SK-N-SH (cell line): Measurements from ENCODE around the gene KRT13. TPM values are rescaled to one million over a fixed set of nuclear protein-coding genes. Genes with fewer than 3 reads are reported as not detected.

Experiments
- CTCF ChIA-PET: fragments of 300-600, 350-600 bp; formaldehyde crosslinking; extraction: SDS; loops from one replicate; lab custom pipeline; 2021; lab: Yijun Ruan, JAX
- POLR2A ChIA-PET: fragments of 350-600 bp; sonication (Branson Sonifier 250); formaldehyde crosslinking; extraction: SDS; loops from one replicate; lab custom pipeline; 2020; ENCODE audit warnings: antibody characterized with exemption, inconsistent platforms; lab: Yijun Ruan, JAX
- DNase-seq: peaks from one replicate; pipeline ENCODE4 v3.0.0; 2012
- H2AFZ ChIP-seq: fragments of 200-600 bp; sonication (generic); 2 replicates; pipeline ENCODE4 v1.8.1; 2016; ENCODE audit warnings: antibody characterized with exemption, mild to moderate bottlenecking, low read depth
- H3F3A ChIP-seq: fragments of 200-600 bp; sonication (generic); replicated peaks from 2 replicates; pipeline ENCODE3; 2016; ENCODE audit warnings: antibody characterized with exemption, mild to moderate bottlenecking; ENCODE audit not compliant: insufficient read depth
- H3K27ac ChIP-seq, 2 experiments: fragments of 200-500 bp in 1 of 2; fragments of 200-600 bp in 1 of 2; sonication (Bioruptor generic) in 1 of 2; sonication (generic), shearing (Covaris generic) in 1 of 2; 2 replicates each; pipeline versions ENCODE4 v1.5.1 to v1.6.1; 2014 to 2016; ENCODE audit warnings: low read depth in 2 of 2, inconsistent platforms in 1 of 2, low read length in 1 of 2, mild to moderate bottlenecking in 1 of 2, mixed read lengths in 1 of 2
- H3K27me3 ChIP-seq: fragments of 200-600 bp; sonication (generic), shearing (Covaris generic); 2 replicates; pipeline ENCODE4 v1.6.1; 2016; ENCODE audit warnings: mixed run types; ENCODE audit not compliant: insufficient read depth
- H3K36me3 ChIP-seq, 2 experiments: fragments of 200-500 bp in 1 of 2; fragments of 200-600 bp in 1 of 2; sonication (Bioruptor generic) in 1 of 2; sonication (generic) in 1 of 2; replicated peaks in 1 of 2; 2 replicates each; pipeline versions ENCODE3 to v1.5.1; 2014 to 2016; ENCODE audit warnings: low read length in 1 of 2, mild to moderate bottlenecking in 1 of 2; ENCODE audit not compliant: insufficient read depth in 2 of 2, control insufficient read depth in 1 of 2
- H3K4me1 ChIP-seq, 2 experiments: fragments of 200-500 bp in 1 of 2; fragments of 200-600 bp in 1 of 2; sonication (Bioruptor generic) in 1 of 2; sonication (generic), shearing (Covaris generic) in 1 of 2; 2 replicates each; pipeline versions ENCODE4 v1.5.1 to v1.6.1; 2014 to 2016; ENCODE audit warnings: low read depth in 1 of 2, low read length in 1 of 2, mixed run types in 1 of 2; ENCODE audit not compliant: insufficient read depth in 2 of 2, control insufficient read depth in 1 of 2
- H3K4me2 ChIP-seq: fragments of 200-600 bp; sonication (generic), shearing (Covaris generic); 2 replicates; pipeline ENCODE4 v1.6.1; 2017; ENCODE audit warnings: mixed run types
- H3K4me3 ChIP-seq, 2 experiments: fragments of 200-500 bp in 1 of 2; fragments of 200-600 bp in 1 of 2; sonication (Bioruptor generic) in 1 of 2; sonication (generic), shearing (Covaris generic) in 1 of 2; 2 replicates each; pipeline versions ENCODE4 v1.5.1 to v1.8.1; 2014 to 2016; ENCODE audit warnings: low read depth in 2 of 2, inconsistent platforms in 1 of 2, low read length in 1 of 2, mild to moderate bottlenecking in 1 of 2, mixed read lengths in 1 of 2, moderate library complexity in 1 of 2
- H3K79me2 ChIP-seq: fragments of 200-600 bp; sonication (generic); 2 replicates; pipeline ENCODE4 v1.8.1; 2017; ENCODE audit warnings: mild to moderate bottlenecking; ENCODE audit not compliant: insufficient read depth
- H3K9ac ChIP-seq: fragments of 200-600 bp; sonication (generic); 2 replicates; pipeline ENCODE4 v1.6.1; 2017; ENCODE audit warnings: mixed run types
- H3K9me2 ChIP-seq: fragments of 200-600 bp; sonication (generic); 2 replicates; pipeline ENCODE4 v1.6.1; 2017; ENCODE audit warnings: mixed run types
- H3K9me3 ChIP-seq: fragments of 200-600 bp; sonication (generic); 2 replicates; pipeline ENCODE4 v1.6.1; 2017; ENCODE audit warnings: mixed run types, mild to moderate bottlenecking, moderate library complexity
- H4K20me1 ChIP-seq: fragments of 200-600 bp; sonication (generic); 2 replicates; pipeline ENCODE4 v1.6.1; 2017; ENCODE audit warnings: mild to moderate bottlenecking, mixed run types; ENCODE audit not compliant: insufficient read depth
- FOXJ3 ChIP-seq: sonication (generic); formaldehyde crosslinking; IDR thresholded peaks from 2 replicates; pipeline ENCODE4 v1.5.1; 2020; ENCODE audit warnings: mild to moderate bottlenecking, missing genetic modification reagents
- RAD21 ChIP-seq: IDR thresholded peaks from 2 replicates; pipeline ENCODE4 v1.6.1; 2012; ENCODE audit warnings: mild to moderate bottlenecking, low read length
- RXRA ChIP-seq: IDR thresholded peaks from 2 replicates; pipeline ENCODE4 v1.4.0; 2012; ENCODE audit warnings: low read depth, mild to moderate bottlenecking, borderline replicate concordance
- TAF1 ChIP-seq: IDR thresholded peaks from 2 replicates; pipeline ENCODE4 v1.6.1; 2012; ENCODE audit warnings: low read depth, mild to moderate bottlenecking, low read length, moderate library complexity, borderline replicate concordance
- TCF12 ChIP-seq: IDR thresholded peaks from 2 replicates; pipeline ENCODE4 v1.4.0; 2012
- WGBS: methylation state at CpG from one replicate; pipeline ENCODE4 v1.1.6; 2017; ENCODE audit warnings: low lambda C conversion rate; 5-methylcytosine and 5-hydroxymethylcytosine counted together
- polyA plus RNA-seq, 3 experiments: library from polyadenylated mRNA; depleted of rRNA; stranded (reverse); fragments of >200 nt; gene quantifications; 2 replicates each; pipeline ENCODE4 v1.2.3, GENCODE V29; 2012
- small RNA-seq, 7 experiments: library from RNA; depleted of rRNA; stranded (forward); fragments of <200 nt; gene quantifications; one replicate each; pipeline ENCODE3, GENCODE V24; 2012
- TF ChIP-seq, protein P1 (sequence below): IDR thresholded peaks from 2 replicates; pipeline ENCODE4; 2012

KRT13 gene
- polyA plus RNA-seq, 1 of the 3 experiments (the other 2 are of a cell fraction), result 0.39 TPM

DNA sequence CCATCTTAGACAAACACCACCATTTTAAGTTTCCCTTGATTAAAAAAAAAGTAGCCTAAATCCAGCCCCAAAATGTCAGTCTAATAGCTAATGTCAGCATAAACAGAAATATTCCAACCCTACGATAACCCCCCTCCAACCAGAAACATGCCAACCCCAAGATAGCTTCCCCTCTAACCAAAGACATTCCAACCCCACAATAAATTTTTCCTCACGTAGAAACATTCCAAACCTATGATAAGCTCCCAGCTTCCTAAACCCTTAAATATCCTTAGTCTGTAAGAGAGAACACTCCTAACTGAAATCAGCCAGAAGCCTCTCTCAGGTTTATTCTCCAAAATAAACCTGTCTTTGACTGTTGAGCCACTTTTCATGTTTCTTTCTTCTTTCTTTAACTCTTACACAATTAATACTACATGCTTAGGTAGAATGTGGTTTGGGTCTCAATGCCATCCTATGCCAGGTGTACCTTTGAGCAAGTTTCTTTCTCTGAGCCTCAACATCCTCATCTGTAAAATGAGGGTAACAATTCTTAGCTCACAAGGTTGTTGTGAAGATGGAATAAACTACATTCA lies 54.2 kb downstream of the KRT13 start:
- H3K9ac ChIP-seq, result no peak overlapping the region
- H3K9me3 ChIP-seq, result no peaks in the 10 kb centered on the region; the same call in 1 of the 2 replicates
- no peaks in the 10 kb centered on the region for H3K79me2 ChIP-seq
- no peaks in the 10 kb centered on the region for H3K4me1 ChIP-seq
- H3K36me3 ChIP-seq, result no peaks in the 10 kb centered on the region
- no peaks in the 10 kb centered on the region for H3K9me2 ChIP-seq
- no peaks in the 10 kb centered on the region for H4K20me1 ChIP-seq
- peaks cover 9% of the 10 kb centered on the region for H3F3A ChIP-seq
- no peak overlapping the region for H3K4me2 ChIP-seq
- H2AFZ ChIP-seq, result no peak overlapping the region
- 36% methylated on average over 2 of the region's 2 CpGs for WGBS
- TF ChIP-seq FOXJ3 (CRISPR knock-in tag) (no peak), TCF12 (no peak), RXRA (no peak), RAD21 (no peak), TAF1 (no peak)
- TF ChIP-seq, protein P1, sequence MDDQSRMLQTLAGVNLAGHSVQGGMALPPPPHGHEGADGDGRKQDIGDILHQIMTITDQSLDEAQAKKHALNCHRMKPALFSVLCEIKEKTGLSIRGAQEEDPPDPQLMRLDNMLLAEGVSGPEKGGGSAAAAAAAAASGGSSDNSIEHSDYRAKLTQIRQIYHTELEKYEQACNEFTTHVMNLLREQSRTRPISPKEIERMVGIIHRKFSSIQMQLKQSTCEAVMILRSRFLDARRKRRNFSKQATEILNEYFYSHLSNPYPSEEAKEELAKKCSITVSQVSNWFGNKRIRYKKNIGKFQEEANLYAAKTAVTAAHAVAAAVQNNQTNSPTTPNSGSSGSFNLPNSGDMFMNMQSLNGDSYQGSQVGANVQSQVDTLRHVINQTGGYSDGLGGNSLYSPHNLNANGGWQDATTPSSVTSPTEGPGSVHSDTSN, result no peak
- TF ChIP-seq, all 33 proteins: peak for 0
- Histone ChIP-seq H3K27me3 (no peaks in the 10 kb centered on the region), H3K4me3 (no peak overlapping the region), H3K27ac (no peak overlapping the region)
- ChIA-PET CTCF (interaction anchor here (1.2 kb wide), 1 partner anchor 10 kb away, joined by 3 read pairs; no protein-coding TSS in a partner anchor), POLR2A (no interaction called here)
- no peak for DNase-seq

Small RNA genes within 50 kb of the gene (small RNA-seq; reads per million reads assigned to genes)
- gene RNU2-32P, result 0.43 to 39.9 (median 1.2) reads per million in 7 experiments

Other genes starting within 250 kb of the KRT13 start
- gene KRTAP9-6, start 240.2 kb downstream of the KRT13 start, polyA plus RNA-seq (2012; rRNA removed), result not detected in 2 replicates
- gene KRTAP9-7, start 229.9 kb downstream of the KRT13 start, polyA plus RNA-seq (2012; rRNA removed), result not detected in 2 replicates
- not detected in 2 replicates for gene KRTAP29-1, start 202.8 kb downstream of the KRT13 start, polyA plus RNA-seq (2012; rRNA removed)
- not detected in 2 replicates for gene KRTAP16-1, start 196.3 kb downstream of the KRT13 start, polyA plus RNA-seq (2012; rRNA removed)
- not detected in 2 replicates for gene KRTAP17-1, start 189.9 kb downstream of the KRT13 start, polyA plus RNA-seq (2012; rRNA removed)
- gene KRT33A, start 154.8 kb downstream of the KRT13 start, polyA plus RNA-seq (2012; rRNA removed), result not detected in 2 replicates
- 0.08 TPM in 1 of 2 replicates, not detected in the other for gene KRT33B, start 135.8 kb downstream of the KRT13 start, polyA plus RNA-seq (2012; rRNA removed)
- 0.05 and 0.08 TPM in 2 replicates for gene KRT34, start 123.3 kb downstream of the KRT13 start, polyA plus RNA-seq (2012; rRNA removed)
- 0.03 TPM in 1 of 2 replicates, not detected in the other for gene KRT31, start 108.0 kb downstream of the KRT13 start, polyA plus RNA-seq (2012; rRNA removed)
- gene KRT37, start 81.0 kb downstream of the KRT13 start, polyA plus RNA-seq (2012; rRNA removed), result not detected in 2 replicates
- gene KRT38, start 64.6 kb downstream of the KRT13 start, polyA plus RNA-seq (2012; rRNA removed), result not detected in 2 replicates
- not detected in 2 replicates for gene KRT32, start 38.2 kb downstream of the KRT13 start, polyA plus RNA-seq (2012; rRNA removed)
- gene KRT35, start 24.5 kb downstream of the KRT13 start, polyA plus RNA-seq (2012; rRNA removed), result not detected in 2 replicates
- gene KRT36, start 15.7 kb downstream of the KRT13 start, polyA plus RNA-seq (2012; rRNA removed), result not detected in 2 replicates
- gene KRT15, start 13.3 kb upstream of the KRT13 start, polyA plus RNA-seq (2012; rRNA removed), result 16.9 and 17.0 TPM in 2 replicates
- 1.8 and 2.5 TPM in 2 replicates for gene KRT19, start 22.7 kb upstream of the KRT13 start, polyA plus RNA-seq (2012; rRNA removed)
- gene KRT9, start 66.4 kb upstream of the KRT13 start, polyA plus RNA-seq (2012; rRNA removed), result not detected in 2 replicates
- not detected in 2 replicates for gene KRT14, start 81.3 kb upstream of the KRT13 start, polyA plus RNA-seq (2012; rRNA removed)
- not detected in 2 replicates for gene KRT16, start 107.2 kb upstream of the KRT13 start, polyA plus RNA-seq (2012; rRNA removed)
- gene KRT17, start 119.0 kb upstream of the KRT13 start, polyA plus RNA-seq (2012; rRNA removed), result 0.19 and 0.39 TPM in 2 replicates
- 300 and 336 TPM in 2 replicates for gene EIF1, start 183.3 kb upstream of the KRT13 start, polyA plus RNA-seq (2012; rRNA removed)
- gene GAST, start 206.7 kb upstream of the KRT13 start, polyA plus RNA-seq (2012; rRNA removed), result not detected in 2 replicates
- 0.16 and 0.18 TPM in 2 replicates for gene HAP1, start 229.0 kb upstream of the KRT13 start, polyA plus RNA-seq (2012; rRNA removed)